GM12801 (cell line): Measurements from ENCODE around the gene PRKCE.

ENCODE experiments used
- CTCF ChIP-seq: IDR thresholded peaks from one replicate; pipeline ENCODE4 v1.5.1; 2011; ENCODE audit warnings: control low read depth; ENCODE audit not compliant: insufficient read length; ENCODE audit errors: extremely low read depth

PRKCE gene

GRCh38 chr2:45902380-45902779 is 250.9 kb downstream of the PRKCE start:
- no peak for TF ChIP-seq CTCF

- no peak for TF ChIP-seq CTCF
Measured at GRCh38 chr2:45902781-45903375, 251.4 kb downstream of the PRKCE start.

GRCh38 chr2:45904267-45904945 is 252.9 kb downstream of the PRKCE start:
- TF ChIP-seq CTCF, result no peak

- TF ChIP-seq CTCF, result no peak
Measured at GRCh38 chr2:45904946-45905631, 253.6 kb downstream of the PRKCE start.

- TF ChIP-seq CTCF, result no peak
Measured at GRCh38 chr2:45905632-45905958, 254.1 kb downstream of the PRKCE start.

- no peak for TF ChIP-seq CTCF
Measured at GRCh38 chr2:45907592-45907991, 256.1 kb downstream of the PRKCE start.

GRCh38 chr2:45908316-45909170 is 257.1 kb downstream of the PRKCE start:
- no peak for TF ChIP-seq CTCF
